Fibroblast of skin of abdomen (primary cell): ENCODE measurements around the gene CCNO.

Experiments
- DNase-seq: peaks from one replicate; pipeline ENCODE4 v3.0.0-alpha.2; 2013

The CCNO gene

GRCh38 chr5:55222985-55223811 lies 10.2 kb downstream of the CCNO start:
- DNase-seq = no peak

GRCh38 chr5:55222092-55222984 lies 11.1 kb downstream of the CCNO start:
- no peak for DNase-seq

DNA sequence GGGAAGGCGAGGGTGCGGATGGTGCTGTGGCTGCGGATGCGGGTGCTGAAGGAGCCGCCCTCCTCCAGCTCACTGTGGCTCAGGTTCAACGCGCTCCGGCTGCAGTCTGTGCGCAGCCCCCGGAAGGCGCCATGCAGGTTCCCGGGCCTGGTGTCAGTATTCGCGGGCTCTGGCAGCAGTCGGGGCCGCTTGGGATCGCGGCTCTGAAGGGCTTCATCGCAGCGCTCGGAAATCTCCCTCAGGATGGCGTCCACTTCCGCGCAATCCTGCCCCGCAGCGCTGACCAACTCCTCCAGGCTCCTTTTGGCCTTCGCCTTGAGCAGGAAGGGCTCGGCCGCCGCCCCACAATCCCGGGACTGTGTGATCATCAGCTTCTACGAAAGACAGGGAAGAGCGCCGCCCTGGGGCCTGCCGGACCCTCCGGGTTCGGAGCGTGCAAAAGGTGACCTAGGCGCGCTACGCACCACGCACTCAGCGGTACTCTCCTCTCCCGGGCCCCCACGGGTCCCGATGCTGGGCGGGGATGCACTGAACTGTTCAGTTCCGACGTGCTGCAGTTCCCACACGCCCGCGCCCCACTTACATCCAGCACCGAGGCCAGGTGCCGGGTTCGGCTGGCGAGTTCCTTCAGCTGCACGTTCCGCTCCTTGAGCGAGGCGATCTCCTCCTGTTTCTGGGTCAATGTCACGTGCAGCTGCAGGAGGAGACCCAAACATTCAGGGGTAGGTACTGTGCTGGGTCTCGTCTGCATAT lies 12.8 kb downstream of the CCNO start:
- no peak for DNase-seq

- DNase-seq = no peak
These were observed 13.6 kb downstream of the CCNO start for GRCh38 chr5:55219770-55220169.

GRCh38 chr5:55218967-55219366 lies 14.4 kb downstream of the CCNO start:
- DNase-seq = no peak

GRCh38 chr5:55211184-55211874 lies 22.1 kb downstream of the CCNO start:
- DNase-seq = no peak

- no peak for DNase-seq
These were observed 28.4 kb downstream of the CCNO start for GRCh38 chr5:55205001-55205400.

DNA sequence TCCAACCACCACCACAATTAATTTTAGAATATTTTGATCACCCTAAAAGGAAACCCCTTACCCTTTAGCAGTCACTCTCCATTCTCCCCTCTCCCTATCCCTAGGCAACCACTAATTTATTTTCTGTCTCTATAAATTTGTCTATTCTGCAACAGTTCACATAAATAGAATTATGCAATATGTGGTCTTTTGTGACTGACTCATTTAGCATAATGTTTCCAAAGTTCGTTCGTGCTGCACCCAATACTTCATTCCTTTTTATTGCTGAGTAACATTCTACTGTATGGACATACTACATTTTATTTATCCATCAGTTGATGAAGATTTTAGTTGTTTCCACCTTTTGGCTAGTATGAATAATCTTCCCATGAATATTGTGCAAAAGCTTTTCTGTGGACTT lies 42.2 kb downstream of the CCNO start:
- no peak for DNase-seq

DNA sequence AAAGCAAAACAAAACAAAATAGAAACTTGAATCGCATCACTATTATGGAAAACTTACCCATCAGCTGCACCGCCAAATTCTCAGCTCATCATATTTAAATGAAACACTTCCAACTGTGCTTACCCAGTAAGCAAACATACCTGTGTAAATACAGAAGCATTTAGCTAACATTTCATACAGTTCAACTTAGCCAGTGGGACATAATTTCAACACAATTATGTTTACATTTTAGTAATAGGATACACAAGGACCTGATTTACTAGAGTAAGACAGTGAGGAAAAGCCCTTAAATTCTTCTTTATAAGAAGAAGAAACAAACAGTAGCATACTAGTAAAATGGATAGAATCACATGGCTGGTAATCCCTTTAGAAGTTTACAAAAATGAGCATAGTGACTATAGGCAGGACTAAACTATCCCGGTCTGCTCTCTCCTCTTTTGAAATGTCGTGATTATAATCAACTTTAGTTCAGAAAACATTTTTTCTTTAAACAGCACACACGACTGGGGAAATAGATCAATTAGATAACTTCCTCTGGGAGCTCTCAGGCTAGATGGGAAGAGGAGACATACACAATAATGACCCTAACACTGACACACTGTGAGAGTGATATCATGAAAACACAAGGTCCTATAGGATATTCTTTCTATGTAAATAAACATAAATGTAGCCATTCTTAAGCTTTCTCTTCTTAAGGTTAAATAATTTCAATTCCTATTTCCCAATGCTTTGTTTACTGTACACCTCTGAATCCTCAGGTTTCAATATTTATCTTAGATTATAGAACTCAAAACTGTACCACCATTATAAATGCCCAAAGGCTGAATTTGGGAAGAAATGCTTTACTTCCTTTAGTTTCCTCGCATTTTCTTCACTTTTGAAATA lies 44.5 kb downstream of the CCNO start:
- no peak for DNase-seq

GRCh38 chr5:55187370-55187769 lies 46.0 kb downstream of the CCNO start:
- DNase-seq = no peak
